CD14-positive monocyte (primary cell): Measurements from ENCODE around the gene SCN2B. TPM values are rescaled to one million over a fixed set of nuclear protein-coding genes. Genes with fewer than 3 reads are reported as not detected.

Experiments used
- DNase-seq, 3 donors: peaks; one replicate each; pipeline ENCODE4 v3.0.0-alpha.2; 2011 to 2022
- H2AFZ ChIP-seq: 2 replicates; pipeline ENCODE4 v1.6.0; 2012; ENCODE audit warnings: mild to moderate bottlenecking, low read depth, low read length, inconsistent platforms; ENCODE audit not compliant: insufficient read depth, poor library complexity, severe bottlenecking
- H3K27ac ChIP-seq, 2 donors: 1 replicate in 1 of 2; 2 replicates in 1 of 2; pipeline ENCODE4 v1.5.1; 2012 to 2013; ENCODE audit warnings: low read length in 2 of 2, control low read depth in 1 of 2, inconsistent platforms in 1 of 2, low read depth in 1 of 2, mild to moderate bottlenecking in 1 of 2
- H3K27me3 ChIP-seq, 2 donors: one replicate each; pipeline versions ENCODE4 v1.6.0 to v1.6.1; 2011 to 2013; ENCODE audit warnings: low read length in 2 of 2; ENCODE audit not compliant: control insufficient read depth in 2 of 2, insufficient read depth in 2 of 2
- H3K36me3 ChIP-seq, 2 donors: replicated peaks in 1 of 2; 1 replicate in 1 of 2; 2 replicates in 1 of 2; pipeline versions ENCODE4 v1.5.1 to v1.6.1; 2012 to 2013; ENCODE audit warnings: low read length in 2 of 2, control low read depth in 1 of 2, inconsistent platforms in 1 of 2, mild to moderate bottlenecking in 1 of 2; ENCODE audit not compliant: insufficient read depth in 2 of 2, control insufficient read depth in 1 of 2
- H3K4me1 ChIP-seq, 2 donors: 1 replicate in 1 of 2; 2 replicates in 1 of 2; pipeline versions ENCODE4 v1.5.1 to v1.6.1; 2012 to 2013; ENCODE audit warnings: low read length in 2 of 2, control low read depth in 1 of 2, inconsistent platforms in 1 of 2, mild to moderate bottlenecking in 1 of 2, moderate library complexity in 1 of 2; ENCODE audit not compliant: insufficient read depth in 2 of 2, control insufficient read depth in 1 of 2
- H3K4me2 ChIP-seq: replicated peaks from 2 replicates; pipeline ENCODE3; 2012; ENCODE audit warnings: low read length, moderate library complexity, mild to moderate bottlenecking; ENCODE audit not compliant: poor library complexity, severe bottlenecking; ENCODE audit errors: extremely low read depth
- H3K4me3 ChIP-seq, 3 experiments: fragments of 200-600 bp in 1 of 3; sonication (generic) in 1 of 3; replicated peaks in 1 of 3; 1 replicate in 2 of 3; 2 replicates in 1 of 3; pipeline ENCODE4 v1.5.1; 2011 to 2013; ENCODE audit warnings: low read length in 3 of 3, mild to moderate bottlenecking in 3 of 3, control low read depth in 2 of 3, low read depth in 2 of 3, inconsistent platforms in 1 of 3, moderate library complexity in 1 of 3
- H3K79me2 ChIP-seq: 2 replicates; pipeline ENCODE4 v1.6.0; 2012; ENCODE audit warnings: mild to moderate bottlenecking, control low read depth, inconsistent platforms, low read length, moderate library complexity; ENCODE audit not compliant: insufficient read depth
- H3K9ac ChIP-seq: 2 replicates; pipeline ENCODE4 v1.6.0; 2017; ENCODE audit warnings: low read length, mild to moderate bottlenecking; ENCODE audit not compliant: insufficient read depth, poor library complexity, severe bottlenecking
- H3K9me3 ChIP-seq, 2 donors: replicated peaks in 1 of 2; 1 replicate in 1 of 2; 2 replicates in 1 of 2; pipeline versions ENCODE4 v1.5.1 to v1.6.1; 2012 to 2013; ENCODE audit warnings: low read length in 2 of 2, control low read depth in 1 of 2; ENCODE audit not compliant: control insufficient read depth in 1 of 2, insufficient read depth in 1 of 2
- H4K20me1 ChIP-seq: 2 replicates; pipeline ENCODE4 v1.6.0; 2012; ENCODE audit warnings: mild to moderate bottlenecking, low read length, control low read depth, moderate library complexity; ENCODE audit not compliant: insufficient read depth
- H3K27ac Mint-ChIP-seq, 7 donors: one replicate each; pipeline ENCODE4 v1.8.0; 2020; ENCODE audit warnings: mild to moderate bottlenecking in 7 of 7, mixed read lengths in 7 of 7, moderate library complexity in 6 of 7, inconsistent platforms in 2 of 7
- H3K27me3 Mint-ChIP-seq, 3 donors: one replicate each; pipeline ENCODE4 v1.8.0; 2021 to 2022; ENCODE audit warnings: low read depth in 3 of 3, mild to moderate bottlenecking in 3 of 3, mixed read lengths in 3 of 3, moderate library complexity in 3 of 3, inconsistent platforms in 1 of 3
- H3K36me3 Mint-ChIP-seq, 2 donors: one replicate each; pipeline ENCODE4 v1.8.0; 2020; ENCODE audit warnings: mixed read lengths in 2 of 2, inconsistent platforms in 1 of 2, mild to moderate bottlenecking in 1 of 2
- H3K4me1 Mint-ChIP-seq: one replicate; pipeline ENCODE4 v1.8.0; 2020; ENCODE audit warnings: mild to moderate bottlenecking, mixed read lengths
- H3K4me3 Mint-ChIP-seq, 2 donors: one replicate each; pipeline ENCODE4 v1.8.0; 2020; ENCODE audit warnings: mild to moderate bottlenecking in 2 of 2, mixed read lengths in 2 of 2, moderate library complexity in 1 of 2
- H3K9me3 Mint-ChIP-seq, 7 donors: one replicate each; pipeline ENCODE4 v1.8.0; 2020 to 2022; ENCODE audit warnings: mixed read lengths in 7 of 7, mild to moderate bottlenecking in 6 of 7, moderate library complexity in 6 of 7, inconsistent platforms in 2 of 7
- WGBS: methylation state at CpG from one replicate; pipeline ENCODE4 v1.1.5; 2013; ENCODE audit warnings: missing lambda C conversion rate; ENCODE audit not compliant: insufficient coverage; 5-methylcytosine and 5-hydroxymethylcytosine counted together
- intact Hi-C, 2 donors: fragments of 100-400 bp; cut with micrococcal nuclease; formaldehyde crosslinking; loops; one replicate each; pipeline versions ENCODE4 v1.15.0 to v1.15.1; 2023
- polyA plus RNA-seq, 3 donors: library from polyadenylated mRNA; depleted of rRNA in 1 of 3; unstranded in 2 of 3; stranded (reverse) in 1 of 3; fragments of 300-500 nt in 2 of 3; fragments of >200 nt in 1 of 3; fragmentation: Illumina TruSeq in 2 of 3; gene quantifications; 1 replicate in 2 of 3; 2 replicates in 1 of 3; pipeline ENCODE4 v1.2.3, GENCODE V29; 2012 to 2021
- TF ChIP-seq, protein P1 (sequence below): fragments of 200-600 bp; IDR thresholded peaks from one replicate; pipeline ENCODE4 v1.8.0; 2022; ENCODE audit warnings: antibody characterized with exemption, mild to moderate bottlenecking

SCN2B gene
- polyA plus RNA-seq, 3 donors, result 0.01 TPM; not detected in 2

DNA sequence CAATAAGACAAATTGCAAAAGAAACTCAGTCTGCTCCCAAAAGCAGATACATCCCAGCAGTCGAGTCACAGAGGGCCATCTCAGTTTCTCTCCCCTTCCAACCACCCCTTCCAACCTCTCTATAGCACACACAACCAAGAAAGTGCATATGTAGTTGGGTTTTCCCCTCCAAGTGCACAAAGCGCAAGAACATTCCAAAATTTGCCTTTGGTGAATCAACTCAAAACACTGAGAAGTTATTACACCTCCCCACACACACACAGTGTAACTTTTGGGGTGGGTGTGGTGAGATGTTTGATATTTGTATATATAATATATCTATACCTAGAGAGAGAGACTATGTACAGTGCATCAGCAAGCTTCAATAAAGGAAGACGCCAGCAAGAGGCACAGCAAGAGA is 13.6 kb downstream of the SCN2B start:
- Histone ChIP-seq H4K20me1 (no peaks in the 10 kb centered on the region), H3K4me1 (no peaks in the 10 kb centered on the region), H3K9ac (no peak overlapping the region), H3K4me3 (no peak overlapping the region), H3K27me3 (peaks cover under 1 to 13% of the 10 kb centered on the region in 2 donors), H3K4me2 (no peak overlapping the region), H3K27ac (no peak overlapping the region), H3K79me2 (no peaks in the 10 kb centered on the region), H3K36me3 (no peaks in the 10 kb centered on the region), H2AFZ (no peak overlapping the region), H3K9me3 (no peaks in the 10 kb centered on the region)
- Mint-ChIP-seq H3K4me3 (no peak overlapping the region), H3K27me3 (peaks cover 9 to 29% (median 19%) of the 10 kb centered on the region in 3 donors), H3K27ac (no peak overlapping the region), H3K9me3 (peaks cover 0 to 1% (median 0%) of the 10 kb centered on the region in 7 donors), H3K4me1 (peaks cover 4% of the 10 kb centered on the region), H3K36me3 (no peaks in the 10 kb centered on the region)
- DNase-seq, result no peak
- TF ChIP-seq, protein P1, sequence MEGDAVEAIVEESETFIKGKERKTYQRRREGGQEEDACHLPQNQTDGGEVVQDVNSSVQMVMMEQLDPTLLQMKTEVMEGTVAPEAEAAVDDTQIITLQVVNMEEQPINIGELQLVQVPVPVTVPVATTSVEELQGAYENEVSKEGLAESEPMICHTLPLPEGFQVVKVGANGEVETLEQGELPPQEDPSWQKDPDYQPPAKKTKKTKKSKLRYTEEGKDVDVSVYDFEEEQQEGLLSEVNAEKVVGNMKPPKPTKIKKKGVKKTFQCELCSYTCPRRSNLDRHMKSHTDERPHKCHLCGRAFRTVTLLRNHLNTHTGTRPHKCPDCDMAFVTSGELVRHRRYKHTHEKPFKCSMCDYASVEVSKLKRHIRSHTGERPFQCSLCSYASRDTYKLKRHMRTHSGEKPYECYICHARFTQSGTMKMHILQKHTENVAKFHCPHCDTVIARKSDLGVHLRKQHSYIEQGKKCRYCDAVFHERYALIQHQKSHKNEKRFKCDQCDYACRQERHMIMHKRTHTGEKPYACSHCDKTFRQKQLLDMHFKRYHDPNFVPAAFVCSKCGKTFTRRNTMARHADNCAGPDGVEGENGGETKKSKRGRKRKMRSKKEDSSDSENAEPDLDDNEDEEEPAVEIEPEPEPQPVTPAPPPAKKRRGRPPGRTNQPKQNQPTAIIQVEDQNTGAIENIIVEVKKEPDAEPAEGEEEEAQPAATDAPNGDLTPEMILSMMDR, result no peak
- WGBS, result no CpG with 5 or more reads among the region's 3 CpGs
- intact Hi-C loops, result no loop called here

DNA sequence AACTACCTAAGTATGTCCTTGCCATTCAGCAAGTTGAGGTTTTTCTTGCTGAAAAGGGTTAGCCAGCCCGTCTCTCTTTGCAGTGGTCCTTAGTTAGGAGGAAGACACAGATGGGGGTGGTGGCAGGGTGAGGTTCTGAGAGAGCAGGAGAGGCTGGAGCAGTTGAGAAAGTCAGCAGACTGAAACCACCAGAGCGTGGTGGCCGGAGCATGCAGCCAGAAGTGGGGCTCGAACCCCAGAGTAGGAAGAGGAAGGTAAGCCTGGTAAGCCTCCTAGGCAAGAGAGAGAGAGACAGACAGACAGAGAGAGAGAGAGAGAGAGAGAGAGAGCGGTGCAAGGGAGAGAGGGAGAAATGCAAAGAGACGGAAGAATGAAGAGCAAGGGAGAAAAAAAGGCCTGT is 14.7 kb downstream of the SCN2B start:
- H3K36me3 ChIP-seq, result no peaks in the 10 kb centered on the region
- H3K27ac ChIP-seq, result no peak overlapping the region
- peaks cover 6% of the 10 kb centered on the region for H3K4me1 Mint-ChIP-seq
- no peak for DNase-seq
- TF ChIP-seq, protein P1, result no peak
- H3K36me3 Mint-ChIP-seq, result no peaks in the 10 kb centered on the region
- H3K4me3 ChIP-seq, result no peak overlapping the region
- H3K4me3 Mint-ChIP-seq, result peak overlapping the region in 1 of 2 donors; percentile 2
- H3K9me3 Mint-ChIP-seq, result peaks cover 0 to 5% (median 0%) of the 10 kb centered on the region in 7 donors
- H3K27me3 Mint-ChIP-seq, result peaks cover 16 to 37% (median 29%) of the 10 kb centered on the region in 3 donors
- peaks cover 10 to 24% of the 10 kb centered on the region in 2 donors for H3K27me3 ChIP-seq
- H3K79me2 ChIP-seq, result no peaks in the 10 kb centered on the region
- H2AFZ ChIP-seq, result no peak overlapping the region
- no peak overlapping the region for H3K9ac ChIP-seq
- intact Hi-C loops, result no loop called here
- peaks cover 0 to 5% of the 10 kb centered on the region in 2 donors for H3K9me3 ChIP-seq
- no peak overlapping the region for H3K4me2 ChIP-seq
- no peaks in the 10 kb centered on the region for H4K20me1 ChIP-seq
- 86% methylated on average over 4 of the region's 6 CpGs for WGBS
- H3K27ac Mint-ChIP-seq, result no peak overlapping the region
- H3K4me1 ChIP-seq, result peaks cover 0 to 2% of the 10 kb centered on the region in 2 donors
